ENCODE measurements around the gene LIMD2. TPM values are rescaled to one million over a fixed set of nuclear protein-coding genes. Genes with fewer than 3 reads are reported as not detected.
"Not testable (repeated sequence)": the region's sequence is repeated elsewhere in the genome, so short reads cannot be mapped to it uniquely, and the experiment has no call there.

The LIMD2 gene
- total RNA-seq, 1 donor from 2014 or later = 54.8 TPM

GRCh38 chr17:63722403-63722802 lies 22.5 kb upstream of the LIMD2 start:
- FAIRE-seq = no peak
- no peak overlapping the region for H3K27ac Mint-ChIP-seq (ENCODE audit: unreplicated experiment)
- no peak for DNase-seq (ENCODE audit: low read depth)
- Histone ChIP-seq H3K4me1 (ENCODE audit: insufficient read depth, low read length) (no peaks in the 10 kb centered on the region), H4K20me1 (ENCODE audit: insufficient read depth, low read length) (no peaks in the 10 kb centered on the region), H3K9ac (ENCODE audit: low read length) (no peak overlapping the region), H2AFZ (ENCODE audit: low read depth, low read length) (no peak overlapping the region), H3K9me3 (ENCODE audit: insufficient read depth, low read depth, low read length) (no peaks in the 10 kb centered on the region), H3K27me3 (ENCODE audit: insufficient read depth, low read length) (no peaks in the 10 kb centered on the region), H3K36me3 (ENCODE audit: insufficient read depth, low read length) (no peaks in the 10 kb centered on the region), H3K79me2 (ENCODE audit: insufficient read depth, low read length) (no peaks in the 10 kb centered on the region), H3K4me3 (ENCODE audit: insufficient read depth, low read depth, low read length) (no peak overlapping the region), H3K27ac (ENCODE audit: low read depth, low read length) (no peak overlapping the region), H3K4me2 (ENCODE audit: low read length) (no peak overlapping the region)
- no peak overlapping the region for H3K4me3 Mint-ChIP-seq (ENCODE audit: unreplicated experiment)
- TF ChIP-seq EZH2 (IDR thresholded peaks at IDR 0.05; ENCODE audit: insufficient read depth, low read length) = no peak
- no peak for TF ChIP-seq CTCF (IDR thresholded peaks at IDR 0.05; ENCODE audit: insufficient read depth, low read depth, low read length)
- no peaks in the 10 kb centered on the region for H3K27me3 Mint-ChIP-seq (ENCODE audit: low read depth, unreplicated experiment)
- H3K36me3 Mint-ChIP-seq (ENCODE audit: low read depth, unreplicated experiment) = peaks cover 7% of the 10 kb centered on the region
- peaks cover 4% of the 10 kb centered on the region for H3K4me1 Mint-ChIP-seq (ENCODE audit: low read depth, unreplicated experiment)
- H3K9me3 Mint-ChIP-seq (ENCODE audit: unreplicated experiment) = no peaks in the 10 kb centered on the region

- not testable (repeated sequence) for DNase-seq (ENCODE audit: low read depth); H3K4me2 ChIP-seq (ENCODE audit: low read length); H3K36me3 ChIP-seq (ENCODE audit: insufficient read depth, low read length); H3K9ac ChIP-seq (ENCODE audit: low read length); H3K4me3 ChIP-seq (ENCODE audit: insufficient read depth, low read depth, low read length); H3K4me1 ChIP-seq (ENCODE audit: insufficient read depth, low read length); H3K27me3 ChIP-seq (ENCODE audit: insufficient read depth, low read length); H3K79me2 ChIP-seq (ENCODE audit: insufficient read depth, low read length); H2AFZ ChIP-seq (ENCODE audit: low read depth, low read length); H3K27ac Mint-ChIP-seq (ENCODE audit: unreplicated experiment); H3K27ac ChIP-seq (ENCODE audit: low read depth, low read length); H3K9me3 Mint-ChIP-seq (ENCODE audit: unreplicated experiment); H3K36me3 Mint-ChIP-seq (ENCODE audit: low read depth, unreplicated experiment); H3K9me3 ChIP-seq (ENCODE audit: insufficient read depth, low read depth, low read length); FAIRE-seq; H3K27me3 Mint-ChIP-seq (ENCODE audit: low read depth, unreplicated experiment); H4K20me1 ChIP-seq (ENCODE audit: insufficient read depth, low read length); H3K4me3 Mint-ChIP-seq (ENCODE audit: unreplicated experiment); H3K4me1 Mint-ChIP-seq (ENCODE audit: low read depth, unreplicated experiment)
Observed at GRCh38 chr17:63720194-63720593, 20.3 kb upstream of the LIMD2 start.

GRCh38 chr17:63718988-63719387 lies 19.1 kb upstream of the LIMD2 start:
- Histone ChIP-seq H3K4me3 (ENCODE audit: insufficient read depth, low read depth, low read length) (no peak overlapping the region), H2AFZ (ENCODE audit: low read depth, low read length) (no peak overlapping the region), H3K27ac (ENCODE audit: low read depth, low read length) (no peak overlapping the region), H3K9ac (ENCODE audit: low read length) (no peak overlapping the region), H4K20me1 (ENCODE audit: insufficient read depth, low read length) (peaks cover 3% of the 10 kb centered on the region), H3K79me2 (ENCODE audit: insufficient read depth, low read length) (no peaks in the 10 kb centered on the region), H3K36me3 (ENCODE audit: insufficient read depth, low read length) (no peaks in the 10 kb centered on the region), H3K4me1 (ENCODE audit: insufficient read depth, low read length) (no peaks in the 10 kb centered on the region), H3K27me3 (ENCODE audit: insufficient read depth, low read length) (no peaks in the 10 kb centered on the region), H3K9me3 (ENCODE audit: insufficient read depth, low read depth, low read length) (no peaks in the 10 kb centered on the region), H3K4me2 (ENCODE audit: low read length) (no peak overlapping the region)
- TF ChIP-seq EZH2 (IDR thresholded peaks at IDR 0.05; ENCODE audit: insufficient read depth, low read length) (no peak), CTCF (IDR thresholded peaks at IDR 0.05; ENCODE audit: insufficient read depth, low read depth, low read length) (no peak)
- H3K4me1 Mint-ChIP-seq (ENCODE audit: low read depth, unreplicated experiment) = peaks cover 9% of the 10 kb centered on the region
- peaks cover 3% of the 10 kb centered on the region for H3K36me3 Mint-ChIP-seq (ENCODE audit: low read depth, unreplicated experiment)
- no peak overlapping the region for H3K4me3 Mint-ChIP-seq (ENCODE audit: unreplicated experiment)
- no peaks in the 10 kb centered on the region for H3K9me3 Mint-ChIP-seq (ENCODE audit: unreplicated experiment)
- H3K27ac Mint-ChIP-seq (ENCODE audit: unreplicated experiment) = no peak overlapping the region
- no peak for DNase-seq (ENCODE audit: low read depth)
- no peaks in the 10 kb centered on the region for H3K27me3 Mint-ChIP-seq (ENCODE audit: low read depth, unreplicated experiment)
- FAIRE-seq = no peak

All from astrocyte (in vitro differentiated cells and primary cell).